Activated CD8-positive, alpha-beta T cell treated with anti-CD3 and anti-CD28 coated beads, Interleukin-2, amount 10 ng/mL, durations not matched to agents 7 days and 5 days (primary cell): Measurements from ENCODE around the gene DND1. TPM values are rescaled to one million over a fixed set of nuclear protein-coding genes. Genes with fewer than 3 reads are reported as not detected.
"Not testable (repeated sequence)": the region's sequence is repeated elsewhere in the genome, so short reads cannot be mapped to it uniquely, and the experiment has no call there.

Source experiments
- ATAC-seq: fragments of 150-1000 bp; cut with Tn5 transposase; one replicate; pipeline ENCODE4 v1.10.0; 2021; ENCODE audit warnings: moderate library complexity
- CTCF ChIA-PET: fragments of 350-600 bp; sonication (Branson Sonifier 250); formaldehyde crosslinking; loops from one replicate; lab custom pipeline; 2021; ENCODE audit warnings: antibody characterized with exemption; lab: Charles Lee
- POLR2A ChIA-PET: fragments of 350-600 bp; sonication (Branson Sonifier 250); formaldehyde crosslinking; loops from one replicate; lab custom pipeline; 2021; ENCODE audit warnings: antibody characterized with exemption; lab: Charles Lee
- DNase-seq: peaks from one replicate; pipeline ENCODE4 v3.0.0-alpha.2; 2020
- H3K27ac Mint-ChIP-seq: one replicate; pipeline ENCODE4 v1.8.0; 2021; ENCODE audit warnings: mild to moderate bottlenecking, mixed read lengths
- H3K27me3 Mint-ChIP-seq: one replicate; pipeline ENCODE4 v1.8.0; 2021; ENCODE audit warnings: low read depth, mixed read lengths
- H3K36me3 Mint-ChIP-seq: one replicate; pipeline ENCODE4 v1.8.0; 2021; ENCODE audit warnings: low read depth, mixed read lengths
- H3K4me1 Mint-ChIP-seq: one replicate; pipeline ENCODE4 v1.8.0; 2021; ENCODE audit warnings: low read depth, mixed read lengths
- H3K4me3 Mint-ChIP-seq: one replicate; pipeline ENCODE4 v1.8.0; 2021; ENCODE audit warnings: mild to moderate bottlenecking, mixed read lengths
- H3K9me3 Mint-ChIP-seq: one replicate; pipeline ENCODE4 v1.8.0; 2022; ENCODE audit warnings: mixed read lengths; ENCODE audit not compliant: insufficient read depth
- microRNA-seq: library from miRNA; unstranded; fragments of <30 nt; microRNA quantifications from one replicate; pipeline ENCODE4 v1.2.0, GENCODE V29; 2022
- total RNA-seq, 2 experiments: library from RNA; stranded (reverse); gene quantifications; one replicate each; pipeline ENCODE4 v1.2.3, GENCODE V29; 2021

Gene DND1
- total RNA-seq, 2 experiments from 2014 or later = 3.1 to 4.1 TPM

DNA sequence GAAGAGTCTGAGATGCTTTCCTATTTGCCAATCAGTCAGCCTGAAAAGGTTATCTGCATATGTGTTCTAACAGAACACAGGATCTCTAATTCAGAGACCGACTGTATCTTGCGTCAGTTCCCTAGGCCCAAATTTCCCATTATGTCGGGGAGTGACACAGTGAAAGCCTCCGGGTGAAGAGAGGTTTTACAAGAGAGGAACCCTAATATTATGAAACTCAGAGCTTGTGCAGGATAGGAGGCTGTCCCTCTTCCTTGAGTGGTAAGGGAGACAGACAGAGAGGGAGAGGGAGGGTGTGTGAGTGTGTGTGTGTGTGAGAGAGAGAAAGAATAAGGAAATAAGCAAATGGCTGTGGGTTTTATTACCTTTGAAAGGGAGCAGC is 42.3 kb downstream of the DND1 start:
- H3K36me3 Mint-ChIP-seq = peaks cover 2% of the 10 kb centered on the region
- peaks cover 28% of the 10 kb centered on the region for H3K27me3 Mint-ChIP-seq
- DNase-seq (no peak), ATAC-seq (no peak)
- POLR2A ChIA-PET = no interaction called here
- H3K27ac Mint-ChIP-seq = no peak overlapping the region
- H3K9me3 Mint-ChIP-seq = peaks cover 16% of the 10 kb centered on the region
- H3K4me3 Mint-ChIP-seq = no peak overlapping the region
- CTCF ChIA-PET = interaction anchor here (0.6 to 2.3 kb wide), 5 partner anchors 44 to 287 kb away, joined by 3 to 7 read pairs (median 3); no protein-coding TSS in a partner anchor
- peaks cover 31% of the 10 kb centered on the region for H3K4me1 Mint-ChIP-seq

DNA sequence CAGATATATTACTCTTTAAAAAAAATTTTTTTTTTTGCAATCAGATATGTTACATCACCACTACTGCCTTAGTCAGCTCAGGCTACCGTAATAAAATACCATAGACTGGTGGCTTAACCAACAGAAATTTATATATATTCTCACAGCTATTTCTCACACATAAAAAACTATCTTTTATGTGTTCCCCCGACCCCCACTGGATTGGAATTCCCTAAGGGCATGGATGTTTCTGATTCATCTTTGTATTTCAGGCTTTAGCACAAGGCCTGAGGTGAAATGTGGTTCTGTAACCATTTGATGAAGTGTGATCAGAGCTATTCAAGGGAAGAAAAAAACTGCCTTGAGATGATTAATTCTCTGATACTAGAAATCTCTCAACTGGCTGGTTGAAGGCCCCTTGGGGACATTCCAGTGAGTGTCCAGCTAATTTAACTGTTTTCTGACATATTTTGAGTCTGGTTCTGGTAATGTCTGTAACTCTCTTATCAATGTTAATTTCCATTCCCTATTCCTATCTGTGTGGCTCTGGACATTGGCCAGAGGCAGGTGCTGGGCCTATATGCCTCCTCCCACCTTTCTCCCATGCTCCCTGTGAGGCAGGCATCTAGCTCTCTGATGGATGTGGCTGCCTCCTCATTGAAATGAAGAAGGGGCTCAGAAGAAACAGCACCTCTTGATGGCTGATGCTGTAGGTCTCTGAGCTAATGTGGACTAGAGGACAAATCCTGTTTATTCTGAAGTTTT is 42.9 kb downstream of the DND1 start:
- Mint-ChIP-seq H3K4me3 (no peak overlapping the region), H3K27me3 (peaks cover 31% of the 10 kb centered on the region), H3K27ac (no peak overlapping the region), H3K36me3 (peaks cover 2% of the 10 kb centered on the region), H3K9me3 (peaks cover 16% of the 10 kb centered on the region), H3K4me1 (peaks cover 30% of the 10 kb centered on the region)
- ATAC-seq (no peak), DNase-seq (no peak)
- POLR2A ChIA-PET = no interaction called here
- CTCF ChIA-PET = interaction anchor here (0.7 to 2.3 kb wide), 5 partner anchors 8 to 286 kb away, joined by 3 to 7 read pairs (median 3); no protein-coding TSS in a partner anchor

DNA sequence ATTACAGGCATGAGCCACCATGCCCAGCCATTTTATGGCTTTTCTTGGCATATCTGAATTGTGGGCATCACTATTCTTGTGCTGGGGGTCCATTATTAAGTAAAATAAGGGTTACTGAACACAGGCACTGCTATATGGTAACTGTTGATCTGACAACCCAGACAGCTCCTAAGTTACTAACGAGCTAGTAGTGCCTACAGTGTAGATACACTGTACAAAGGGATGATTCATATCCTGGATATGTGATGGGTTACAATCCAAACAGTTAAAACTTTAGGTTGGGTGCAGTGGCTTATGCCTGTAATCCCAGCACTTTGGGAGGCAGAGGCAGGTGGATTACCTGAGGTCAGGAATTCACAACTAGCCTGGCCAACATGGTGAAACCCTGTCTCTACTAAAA is 44.7 kb downstream of the DND1 start:
- Mint-ChIP-seq H3K4me1 (peaks cover 20% of the 10 kb centered on the region), H3K36me3 (peaks cover 2% of the 10 kb centered on the region), H3K27ac (no peak overlapping the region), H3K4me3 (no peak overlapping the region), H3K27me3 (peaks cover 30% of the 10 kb centered on the region), H3K9me3 (peaks cover 16% of the 10 kb centered on the region)
- no peak for ATAC-seq
- POLR2A ChIA-PET = no interaction called here
- DNase-seq = no peak
- CTCF ChIA-PET = no interaction called here

DNA sequence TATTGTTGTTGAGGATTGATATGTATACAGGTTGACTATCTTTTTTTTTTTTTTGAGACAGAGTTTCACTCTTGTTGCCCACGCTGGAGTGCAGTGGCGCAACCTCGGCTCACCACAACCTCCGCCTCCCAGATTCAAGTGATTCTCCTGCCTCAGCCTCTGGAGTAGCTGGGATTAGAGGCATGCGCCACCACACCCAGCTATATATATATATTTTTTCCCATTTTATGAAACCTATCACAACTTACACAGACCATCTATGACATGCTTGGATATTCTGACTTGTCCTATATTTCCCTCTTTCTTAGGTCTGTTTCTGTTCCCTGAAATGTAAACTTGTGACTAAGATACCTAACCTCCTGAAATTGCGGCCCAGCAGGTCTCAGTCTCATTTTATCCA is 45.4 kb downstream of the DND1 start:
- CTCF ChIA-PET = no interaction called here
- DNase-seq (no peak), ATAC-seq (no peak)
- Mint-ChIP-seq H3K27me3 (peaks cover 29% of the 10 kb centered on the region), H3K4me1 (peaks cover 14% of the 10 kb centered on the region), H3K27ac (no peak overlapping the region), H3K4me3 (no peak overlapping the region), H3K9me3 (peaks cover 16% of the 10 kb centered on the region), H3K36me3 (peaks cover 2% of the 10 kb centered on the region)
- POLR2A ChIA-PET = no interaction called here

DNA sequence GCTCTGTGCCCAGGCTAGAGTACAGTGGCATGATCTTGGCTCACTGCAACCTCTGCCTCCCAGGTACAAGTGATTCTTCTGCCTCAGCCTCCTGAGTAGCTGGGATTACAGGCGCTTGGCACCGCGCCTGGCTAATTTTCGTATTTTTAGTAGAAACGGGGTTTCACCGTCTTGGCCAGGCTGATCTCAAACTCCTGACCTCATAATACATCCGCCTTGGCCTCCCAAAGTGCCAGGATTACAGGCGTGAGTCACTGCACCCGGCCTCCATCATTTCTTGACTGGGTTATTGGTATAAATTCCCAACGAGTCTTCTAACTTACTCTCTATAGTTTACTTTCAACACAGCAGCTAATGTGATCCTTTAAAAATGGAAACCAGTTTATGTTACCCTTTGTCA is 48.5 kb downstream of the DND1 start:
- CTCF ChIA-PET, DNase-seq, ATAC-seq, H3K4me3 Mint-ChIP-seq, H3K4me1 Mint-ChIP-seq, H3K36me3 Mint-ChIP-seq, H3K27ac Mint-ChIP-seq: not testable (repeated sequence)
- POLR2A ChIA-PET = interaction anchor here (0.7 kb wide), 1 partner anchor 12 kb away, joined by 3 read pairs; no protein-coding TSS in a partner anchor
- H3K27me3 Mint-ChIP-seq = peaks cover 25% of the 10 kb centered on the region
- H3K9me3 Mint-ChIP-seq = peaks cover 16% of the 10 kb centered on the region

DNA sequence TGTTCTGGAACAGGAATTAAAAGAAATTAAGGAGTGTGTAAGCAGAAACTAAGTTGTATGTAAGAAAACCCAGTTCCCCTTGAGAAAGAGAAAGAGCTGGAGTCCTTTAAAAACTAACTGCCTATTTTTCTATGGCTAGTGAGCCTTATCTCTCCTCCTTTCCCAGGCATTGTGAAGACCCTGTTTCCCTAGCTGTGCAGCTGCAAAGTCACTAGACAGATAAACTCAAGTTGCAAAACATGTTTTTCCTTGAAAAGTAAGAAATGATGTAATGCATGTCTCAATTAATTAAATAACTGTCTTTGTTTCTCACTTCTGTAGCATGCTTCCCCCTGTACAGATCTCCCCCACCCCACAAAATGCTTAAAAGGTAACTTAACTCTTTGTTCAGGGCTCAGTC is 50.3 kb downstream of the DND1 start:
- POLR2A ChIA-PET = not testable (repeated sequence)

DNA sequence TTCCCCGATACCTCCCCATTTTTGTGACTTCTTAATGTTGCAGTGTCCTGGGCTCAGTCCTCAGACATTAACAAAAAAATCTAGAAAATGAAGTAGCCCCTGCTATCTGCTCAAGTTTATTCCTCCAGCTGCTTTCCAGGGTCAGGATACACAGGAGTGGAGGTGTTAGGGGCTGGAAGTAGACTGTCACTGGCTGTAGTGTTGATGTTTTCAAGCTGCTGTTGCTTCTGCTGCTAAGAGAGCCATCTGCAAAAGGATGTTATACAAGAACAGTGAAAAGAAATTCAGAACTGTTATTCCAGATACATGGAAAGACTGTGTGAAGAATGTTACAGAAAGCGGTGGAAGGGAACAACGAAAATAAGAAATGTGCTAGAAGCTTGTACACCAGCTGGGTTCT is 51.1 kb downstream of the DND1 start:
- H3K36me3 Mint-ChIP-seq = no peaks in the 10 kb centered on the region
- no peak overlapping the region for H3K27ac Mint-ChIP-seq
- CTCF ChIA-PET = interaction anchor here (1.9 kb wide), 1 partner anchor 12 kb away, joined by 9 read pairs; no protein-coding TSS in a partner anchor

More for the DNA sequence above, 50.3 kb downstream of the DND1 start:
- Mint-ChIP-seq H3K9me3 (peaks cover 13% of the 10 kb centered on the region), H3K27me3 (peaks cover 37% of the 10 kb centered on the region)
- H3K36me3 Mint-ChIP-seq, ATAC-seq, DNase-seq, H3K4me3 Mint-ChIP-seq, H3K4me1 Mint-ChIP-seq, H3K27ac Mint-ChIP-seq: not testable (repeated sequence)
- CTCF ChIA-PET = interaction anchor here (1.9 kb wide), 1 partner anchor 12 kb away, joined by 9 read pairs; no protein-coding TSS in a partner anchor

More for the DNA sequence above, 51.1 kb downstream of the DND1 start:
- DNase-seq = no peak
- POLR2A ChIA-PET = no interaction called here
- Mint-ChIP-seq H3K9me3 (peaks cover 7% of the 10 kb centered on the region), H3K27me3 (peaks cover 40% of the 10 kb centered on the region), H3K4me3 (no peak overlapping the region), H3K4me1 (no peaks in the 10 kb centered on the region)
- no peak for ATAC-seq

Small RNA genes lying within 50 kb of the gene (microRNA-seq; reads per million reads assigned to microRNA genes)
- gene MIR3655 = 1.7 reads per million

Other genes with a start within 250 kb of the DND1 start
- gene EIF4EBP3, start 125.9 kb downstream of the DND1 start, total RNA-seq = 1 to 10 TPM; 7.4 to 8.6 TPM
- 10 to 100 TPM; 42.7 to 43.4 TPM for gene SRA1, start 116.1 kb downstream of the DND1 start, total RNA-seq
- gene APBB3, start 109.0 kb downstream of the DND1 start, total RNA-seq = 10 to 100 TPM; 24.1 to 25.0 TPM
- gene SLC35A4, start 108.7 kb downstream of the DND1 start, total RNA-seq = 10 to 100 TPM; 88.9 to 98.2 TPM
- under 1 TPM; 0.42 to 0.45 TPM for gene CD14, start 40.4 kb downstream of the DND1 start, total RNA-seq
- 10 to 100 TPM; 30.5 to 36.5 TPM for gene TMCO6, start 34.1 kb downstream of the DND1 start, total RNA-seq
- gene NDUFA2, start 25.9 kb downstream of the DND1 start, total RNA-seq = 10 to 100 TPM; 81.6 to 84.0 TPM
- 100 to 1,000 TPM in 1 of 2 experiments, 10 to 100 TPM in 1; 92.1 to 104 TPM for gene IK, start 25.7 kb downstream of the DND1 start, total RNA-seq
- 10 to 100 TPM; 40.1 to 41.1 TPM for gene WDR55, start 8.7 kb downstream of the DND1 start, total RNA-seq
- gene HARS1, start 17.8 kb upstream of the DND1 start, total RNA-seq = 10 to 100 TPM; 81.6 to 87.6 TPM
- 10 to 100 TPM; 27.3 to 29.0 TPM for gene HARS2, start 17.9 kb upstream of the DND1 start, total RNA-seq
- 10 to 100 TPM; 43.3 to 47.4 TPM for gene ZMAT2, start 26.9 kb upstream of the DND1 start, total RNA-seq
- not detected for gene PCDHA1, start 112.6 kb upstream of the DND1 start, total RNA-seq
- not detected for gene PCDHA2, start 121.3 kb upstream of the DND1 start, total RNA-seq
- not detected for gene PCDHA3, start 127.5 kb upstream of the DND1 start, total RNA-seq
- gene PCDHA4, start 133.5 kb upstream of the DND1 start, total RNA-seq = not detected
- gene PCDHA5, start 148.0 kb upstream of the DND1 start, total RNA-seq = not detected
- gene PCDHA6, start 154.4 kb upstream of the DND1 start, total RNA-seq = not detected
- gene PCDHA7, start 160.7 kb upstream of the DND1 start, total RNA-seq = not detected
- not detected for gene PCDHA8, start 167.6 kb upstream of the DND1 start, total RNA-seq
- gene PCDHA9, start 174.8 kb upstream of the DND1 start, total RNA-seq = not detected
- not detected for gene PCDHA10, start 182.3 kb upstream of the DND1 start, total RNA-seq
- not detected for gene PCDHA11, start 195.4 kb upstream of the DND1 start, total RNA-seq
- gene PCDHA12, start 201.7 kb upstream of the DND1 start, total RNA-seq = not detected
- gene PCDHA13, start 208.5 kb upstream of the DND1 start, total RNA-seq = not detected